Measurements from ENCODE around the gene MAT2B. TPM values are rescaled to one million over a fixed set of nuclear protein-coding genes. Genes with fewer than 3 reads are reported as not detected.

Gene MAT2B
- total and polyA plus RNA-seq, 2 of the 8 experiments (the other 6 are each of a cell fraction or from before 2014, with no cell fraction given), result 33.9 to 65.2 TPM

GRCh38 chr5:163566678-163567077 lies 61.3 kb downstream of the MAT2B start:
- peaks cover 5% of the 10 kb centered on the region for H3K23me2 ChIP-seq (ENCODE audit: low read depth, low read length)
- no peak overlapping the region for H2AK5ac ChIP-seq (ENCODE audit: low read depth, low read length)
- H3K23ac ChIP-seq (ENCODE audit: insufficient read length), result no peak overlapping the region
- H3K9ac ChIP-seq (replicated peaks in 1 of 4; ENCODE audit: extremely low read depth in 1 of 4, low read depth in 3 of 4, low read length in 3 of 4), result no peak overlapping the region
- CTCF ChIA-PET (ENCODE audit: partially characterized antibody), result interaction anchor here (0.6 to 5.2 kb wide), 6 partner anchors 11 to 908 kb away, joined by 3 to 27 read pairs (median 4); no protein-coding TSS in a partner anchor
- H4K5ac ChIP-seq (ENCODE audit: insufficient read length, low read depth, low read length), result no peak overlapping the region
- no peak overlapping the region for H2BK5ac ChIP-seq (ENCODE audit: low read depth, low read length)
- H3K56ac ChIP-seq (replicated peaks; ENCODE audit: insufficient read length, low read depth, low read length), result no peak overlapping the region
- no peak for DNase-seq (ENCODE audit: low read depth in 1 of 2, low spot score in 2 of 2)
- no peaks in the 10 kb centered on the region for H3K79me2 ChIP-seq (ENCODE audit: control insufficient read depth in 1 of 2, insufficient read depth in 2 of 2, low read length in 2 of 2)
- H3K79me1 ChIP-seq (ENCODE audit: low read depth, low read length), result no peaks in the 10 kb centered on the region
- H3K4me3 ChIP-seq (ENCODE audit: extremely low read depth in 1 of 4, insufficient read depth in 2 of 4, low read depth in 3 of 4, low read length in 4 of 4), result peak overlapping the region in 1 of 4 experiments; percentile 57; a peak in 2 of 8 replicates
- H3K4ac ChIP-seq (replicated peaks; ENCODE audit: insufficient read length, low read depth, low read length), result no peak overlapping the region
- peak overlapping the region; percentile 93 to 96 for H3K4me2 ChIP-seq (ENCODE audit: insufficient read depth in 1 of 2, low read depth in 2 of 2, low read length in 2 of 2)
- H4K20me1 ChIP-seq (replicated peaks in 1 of 2; ENCODE audit: control insufficient read depth in 1 of 2, insufficient read depth in 2 of 2, low read length in 2 of 2), result no peaks in the 10 kb centered on the region
- H2BK12ac ChIP-seq (ENCODE audit: low read depth, low read length), result no peak overlapping the region
- WGBS, 2 experiments (ENCODE audit: extremely low coverage in 1 of 2, insufficient coverage in 1 of 2, insufficient read length in 1 of 2, insufficient replicate concordance in 2 of 2, low coverage in 1 of 2, low lambda C conversion rate in 2 of 2, missing lambda C conversion rate in 1 of 2), result 57% methylated on average over 3 of the region's 3 CpGs; no CpG with 5 or more reads in 1 of the 2 experiments
- H3K9me3 ChIP-seq (ENCODE audit: insufficient read depth in 2 of 2, low read depth in 1 of 2, low read length in 1 of 2), result no peaks in the 10 kb centered on the region
- no peak overlapping the region for H2AFZ ChIP-seq (ENCODE audit: low read length)
- H2BK20ac ChIP-seq (ENCODE audit: low read length), result no peak overlapping the region
- H3K14ac ChIP-seq (ENCODE audit: insufficient read length), result no peak overlapping the region
- H4K91ac ChIP-seq (replicated peaks; ENCODE audit: insufficient read length, low read length), result no peak overlapping the region
- peaks cover 0 to 20% (median 14%) of the 10 kb centered on the region in 4 experiments; a peak in 4 of 7 replicates for H3K27me3 ChIP-seq (replicated peaks in 1 of 4; ENCODE audit: control insufficient read depth in 3 of 4, extremely low read depth in 1 of 4, insufficient read depth in 3 of 4, low read length in 3 of 4)
- no peaks in the 10 kb centered on the region for H3K36me3 ChIP-seq (ENCODE audit: control insufficient read depth in 2 of 4, insufficient read depth in 4 of 4, low read length in 3 of 4)
- POLR2A ChIA-PET (ENCODE audit: partially characterized antibody), result no interaction called here
- no peak overlapping the region for H3K18ac ChIP-seq (ENCODE audit: extremely low read depth, low read length)
- no peak overlapping the region for H4K8ac ChIP-seq (ENCODE audit: extremely low read depth, insufficient read depth, low read length)
- H2BK15ac ChIP-seq (ENCODE audit: low read length), result no peak overlapping the region
- peaks cover 11 to 25% (median 18%) of the 10 kb centered on the region in 4 experiments; a peak in 6 of 7 replicates for H3K4me1 ChIP-seq (replicated peaks in 1 of 4; ENCODE audit: control insufficient read depth in 3 of 4, insufficient read depth in 4 of 4, low read length in 3 of 4)
- H2BK120ac ChIP-seq (replicated peaks; ENCODE audit: low read depth, low read length), result no peak overlapping the region
- FAIRE-seq, result no peak
- H3K27ac ChIP-seq (ENCODE audit: low read depth, low read length), result no peak overlapping the region
- TF ChIP-seq E2F6 (IDR thresholded peaks at IDR 0.05) (no peak), KDM4A (IDR thresholded peaks at IDR 0.05; ENCODE audit: low read depth, low read length, severe bottlenecking) (no peak), KDM1A (IDR thresholded peaks at IDR 0.05; ENCODE audit: borderline replicate concordance, low read length) (no peak), CTBP2 (IDR thresholded peaks at IDR 0.05; ENCODE audit: borderline replicate concordance, insufficient read depth, insufficient read length, low read length) (no peak), TEAD4 (IDR thresholded peaks at IDR 0.05; ENCODE audit: low read depth, low read length) (no peak), BACH1 (IDR thresholded peaks at IDR 0.05; ENCODE audit: low read length) (no peak), KDM5A (IDR thresholded peaks at IDR 0.05; ENCODE audit: low read length) (no peak), MAX (IDR thresholded peaks at IDR 0.05) (no peak), SP4 (IDR thresholded peaks at IDR 0.05; ENCODE audit: low read length) (no peak), ATF2 (IDR thresholded peaks at IDR 0.05; ENCODE audit: low read length) (no peak), POLR2A (IDR thresholded peaks at IDR 0.05; ENCODE audit: control extremely low read depth in 1 of 2, low read depth in 2 of 2, low read length in 2 of 2) (no peak), SUZ12 (IDR thresholded peaks at IDR 0.05; ENCODE audit: low read length) (no peak)
